ENCODE measurements around the gene KRT2.

Gene KRT2

GRCh38 chr12:52605542-52605941 is 46.5 kb downstream of the KRT2 start:
- Histone ChIP-seq H3K27ac (ENCODE audit: low read depth, low read length) (no peak overlapping the region), H3K9ac (ENCODE audit: low read length in 5 of 5) (no peak overlapping the region), H3K9me3 (ENCODE audit: control insufficient read depth in 5 of 5, low read length in 5 of 5) (no peaks in the 10 kb centered on the region), H3K36me3 (ENCODE audit: control insufficient read depth in 5 of 5, insufficient read depth in 5 of 5, low read length in 5 of 5) (no peaks in the 10 kb centered on the region), H3K4me3 (ENCODE audit: low read depth in 1 of 5, low read length in 5 of 5) (no peak overlapping the region), H3K4me1 (ENCODE audit: control insufficient read depth in 5 of 5, insufficient read depth in 5 of 5, low read length in 5 of 5) (peaks cover 0 to 3% (median 0%) of the 10 kb centered on the region in 5 donors), H3K27me3 (ENCODE audit: control insufficient read depth in 5 of 5, insufficient read depth in 4 of 5, low read length in 5 of 5) (peaks cover 20 to 39% (median 25%) of the 10 kb centered on the region in 5 donors)

DNA sequence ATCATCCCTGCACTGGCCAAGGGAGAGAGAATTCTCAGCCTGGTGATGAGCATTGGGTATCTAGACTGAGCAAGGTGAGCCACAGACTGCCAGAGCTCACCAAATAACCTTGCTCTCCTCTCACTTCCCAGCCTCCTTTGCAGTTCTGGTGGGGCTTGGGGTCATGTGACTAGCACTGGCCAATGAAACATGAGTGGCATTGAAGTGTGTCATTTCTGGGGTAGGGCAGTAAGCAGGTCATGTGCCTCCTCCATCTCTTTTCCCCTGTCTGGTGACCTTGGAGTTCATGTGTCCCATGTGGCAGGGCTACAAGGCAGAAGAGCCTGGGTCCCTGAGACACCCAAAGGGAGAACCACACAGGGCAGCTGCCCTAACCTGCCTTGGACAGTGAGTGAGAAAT is 47.2 kb downstream of the KRT2 start:
- no peaks in the 10 kb centered on the region for H3K36me3 ChIP-seq (ENCODE audit: control insufficient read depth in 5 of 5, insufficient read depth in 5 of 5, low read length in 5 of 5)
- no peak overlapping the region for H3K9ac ChIP-seq (ENCODE audit: low read length in 5 of 5)
- peaks cover 20 to 42% (median 28%) of the 10 kb centered on the region in 5 donors for H3K27me3 ChIP-seq (ENCODE audit: control insufficient read depth in 5 of 5, insufficient read depth in 4 of 5, low read length in 5 of 5)
- peaks cover 0 to 3% (median 0%) of the 10 kb centered on the region in 5 donors for H3K4me1 ChIP-seq (ENCODE audit: control insufficient read depth in 5 of 5, insufficient read depth in 5 of 5, low read length in 5 of 5)
- no peak overlapping the region for H3K27ac ChIP-seq (ENCODE audit: low read depth, low read length)
- no peaks in the 10 kb centered on the region for H3K9me3 ChIP-seq (ENCODE audit: control insufficient read depth in 5 of 5, low read length in 5 of 5)
- no peak overlapping the region for H3K4me3 ChIP-seq (ENCODE audit: low read depth in 1 of 5, low read length in 5 of 5)

- H3K27ac ChIP-seq (ENCODE audit: low read depth, low read length), result no peak overlapping the region
- no peak overlapping the region for H3K9ac ChIP-seq (ENCODE audit: low read length in 5 of 5)
- no peaks in the 10 kb centered on the region for H3K36me3 ChIP-seq (ENCODE audit: control insufficient read depth in 5 of 5, insufficient read depth in 5 of 5, low read length in 5 of 5)
- H3K4me1 ChIP-seq (ENCODE audit: control insufficient read depth in 5 of 5, insufficient read depth in 5 of 5, low read length in 5 of 5), result peaks cover 0 to under 1% (median 0%) of the 10 kb centered on the region in 5 donors
- peaks cover 16 to 44% (median 29%) of the 10 kb centered on the region in 5 donors for H3K27me3 ChIP-seq (ENCODE audit: control insufficient read depth in 5 of 5, insufficient read depth in 4 of 5, low read length in 5 of 5)
- no peaks in the 10 kb centered on the region for H3K9me3 ChIP-seq (ENCODE audit: control insufficient read depth in 5 of 5, low read length in 5 of 5)
- no peak overlapping the region for H3K4me3 ChIP-seq (ENCODE audit: low read depth in 1 of 5, low read length in 5 of 5)
Measured at GRCh38 chr12:52603314-52603713, 48.7 kb downstream of the KRT2 start.

DNA sequence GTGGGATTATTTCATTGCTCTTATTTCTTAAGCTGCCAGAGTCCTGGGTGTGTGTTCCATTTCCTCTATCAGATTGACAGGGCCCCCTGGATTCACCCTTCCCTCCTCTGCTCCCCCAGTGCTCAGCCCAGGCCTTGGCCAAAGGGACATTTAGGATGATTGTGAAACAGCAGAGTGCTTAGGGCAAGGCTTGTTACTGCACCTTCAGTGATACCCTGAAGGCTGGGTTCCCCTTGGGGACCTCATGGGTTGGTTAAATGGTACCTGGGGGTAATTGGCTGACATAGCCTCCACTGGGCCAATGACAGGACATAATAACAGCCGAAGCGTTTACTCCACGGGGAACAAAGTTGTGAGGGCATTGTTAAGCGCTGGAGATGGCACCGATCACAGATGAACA is 49.5 kb downstream of the KRT2 start:
- H3K9ac ChIP-seq (ENCODE audit: low read length in 5 of 5), result no peak overlapping the region
- no peaks in the 10 kb centered on the region for H3K36me3 ChIP-seq (ENCODE audit: control insufficient read depth in 5 of 5, insufficient read depth in 5 of 5, low read length in 5 of 5)
- H3K27ac ChIP-seq (ENCODE audit: low read depth, low read length), result no peak overlapping the region
- H3K27me3 ChIP-seq (ENCODE audit: control insufficient read depth in 5 of 5, insufficient read depth in 4 of 5, low read length in 5 of 5), result peaks cover 16 to 42% (median 29%) of the 10 kb centered on the region in 5 donors
- H3K4me3 ChIP-seq (ENCODE audit: low read depth in 1 of 5, low read length in 5 of 5), result no peak overlapping the region
- H3K4me1 ChIP-seq (ENCODE audit: control insufficient read depth in 5 of 5, insufficient read depth in 5 of 5, low read length in 5 of 5), result no peaks in the 10 kb centered on the region
- H3K9me3 ChIP-seq (ENCODE audit: control insufficient read depth in 5 of 5, low read length in 5 of 5), result no peaks in the 10 kb centered on the region

DNA sequence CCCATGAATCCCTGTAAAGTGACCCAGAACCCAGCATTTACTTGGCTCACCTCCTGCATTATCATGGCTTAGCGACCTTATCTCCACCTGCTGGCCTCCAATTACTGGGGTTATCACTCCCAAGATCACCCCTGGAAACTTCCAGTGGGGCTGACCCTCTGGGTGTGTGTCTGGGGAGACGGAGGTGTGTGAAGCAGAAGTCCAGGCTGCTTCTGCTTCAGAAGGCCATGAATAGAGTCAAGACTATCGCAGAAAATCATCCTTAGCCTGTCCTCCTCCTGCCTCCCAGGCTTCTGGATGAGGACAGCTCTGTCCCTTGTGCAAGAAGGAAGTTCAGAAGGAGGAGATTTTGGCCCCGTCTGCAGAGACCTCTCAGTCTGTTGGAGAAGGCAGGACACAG is 50.3 kb downstream of the KRT2 start:
- H3K4me3 ChIP-seq (ENCODE audit: low read depth in 1 of 5, low read length in 5 of 5), result no peak overlapping the region
- no peaks in the 10 kb centered on the region for H3K36me3 ChIP-seq (ENCODE audit: control insufficient read depth in 5 of 5, insufficient read depth in 5 of 5, low read length in 5 of 5)
- no peak overlapping the region for H3K9ac ChIP-seq (ENCODE audit: low read length in 5 of 5)
- H3K9me3 ChIP-seq (ENCODE audit: control insufficient read depth in 5 of 5, low read length in 5 of 5), result no peaks in the 10 kb centered on the region
- peaks cover 16 to 42% (median 27%) of the 10 kb centered on the region in 5 donors for H3K27me3 ChIP-seq (ENCODE audit: control insufficient read depth in 5 of 5, insufficient read depth in 4 of 5, low read length in 5 of 5)
- H3K4me1 ChIP-seq (ENCODE audit: control insufficient read depth in 5 of 5, insufficient read depth in 5 of 5, low read length in 5 of 5), result no peaks in the 10 kb centered on the region
- H3K27ac ChIP-seq (ENCODE audit: low read depth, low read length), result no peak overlapping the region

GRCh38 chr12:52600941-52601481 is 51.0 kb downstream of the KRT2 start, which contains the start of gene KRT72:
Gene KRT72 (minus strand): TSS chr12:52601463. CDS start chr12:52601452, 11 bp downstream.
- Histone ChIP-seq H3K36me3 (ENCODE audit: control insufficient read depth in 5 of 5, insufficient read depth in 5 of 5, low read length in 5 of 5) (no peaks in the 10 kb centered on the region), H3K27me3 (ENCODE audit: control insufficient read depth in 5 of 5, insufficient read depth in 4 of 5, low read length in 5 of 5) (peaks cover 16 to 42% (median 27%) of the 10 kb centered on the region in 5 donors), H3K4me1 (ENCODE audit: control insufficient read depth in 5 of 5, insufficient read depth in 5 of 5, low read length in 5 of 5) (no peaks in the 10 kb centered on the region), H3K9me3 (ENCODE audit: control insufficient read depth in 5 of 5, low read length in 5 of 5) (no peaks in the 10 kb centered on the region), H3K27ac (ENCODE audit: low read depth, low read length) (no peak within 1 kb of the TSS), H3K9ac (ENCODE audit: low read length in 5 of 5) (no peak within 1 kb of the TSS), H3K4me3 (ENCODE audit: low read depth in 1 of 5, low read length in 5 of 5) (no peak within 1 kb of the TSS)

GRCh38 chr12:52600475-52600874 is 51.5 kb downstream of the KRT2 start:
- Histone ChIP-seq H3K36me3 (ENCODE audit: control insufficient read depth in 5 of 5, insufficient read depth in 5 of 5, low read length in 5 of 5) (no peaks in the 10 kb centered on the region), H3K4me1 (ENCODE audit: control insufficient read depth in 5 of 5, insufficient read depth in 5 of 5, low read length in 5 of 5) (no peaks in the 10 kb centered on the region), H3K27ac (ENCODE audit: low read depth, low read length) (no peak overlapping the region), H3K9me3 (ENCODE audit: control insufficient read depth in 5 of 5, low read length in 5 of 5) (no peaks in the 10 kb centered on the region), H3K9ac (ENCODE audit: low read length in 5 of 5) (no peak overlapping the region), H3K27me3 (ENCODE audit: control insufficient read depth in 5 of 5, insufficient read depth in 4 of 5, low read length in 5 of 5) (peaks cover 16 to 42% (median 27%) of the 10 kb centered on the region in 5 donors), H3K4me3 (ENCODE audit: low read depth in 1 of 5, low read length in 5 of 5) (no peak overlapping the region)

GRCh38 chr12:52600071-52600470 is 51.9 kb downstream of the KRT2 start:
- H3K4me1 ChIP-seq (ENCODE audit: control insufficient read depth in 5 of 5, insufficient read depth in 5 of 5, low read length in 5 of 5), result no peaks in the 10 kb centered on the region
- H3K27me3 ChIP-seq (ENCODE audit: control insufficient read depth in 5 of 5, insufficient read depth in 4 of 5, low read length in 5 of 5), result peaks cover 16 to 41% (median 27%) of the 10 kb centered on the region in 5 donors

GRCh38 chr12:52598966-52599365 is 53.0 kb downstream of the KRT2 start:
- Histone ChIP-seq H3K27me3 (ENCODE audit: control insufficient read depth in 5 of 5, insufficient read depth in 4 of 5, low read length in 5 of 5) (peaks cover 16 to 35% (median 27%) of the 10 kb centered on the region in 5 donors), H3K36me3 (ENCODE audit: control insufficient read depth in 5 of 5, insufficient read depth in 5 of 5, low read length in 5 of 5) (no peaks in the 10 kb centered on the region), H3K4me1 (ENCODE audit: control insufficient read depth in 5 of 5, insufficient read depth in 5 of 5, low read length in 5 of 5) (no peaks in the 10 kb centered on the region), H3K4me3 (ENCODE audit: low read depth in 1 of 5, low read length in 5 of 5) (no peak overlapping the region), H3K9ac (ENCODE audit: low read length in 5 of 5) (no peak overlapping the region), H3K27ac (ENCODE audit: low read depth, low read length) (no peak overlapping the region), H3K9me3 (ENCODE audit: control insufficient read depth in 5 of 5, low read length in 5 of 5) (no peaks in the 10 kb centered on the region)

More at GRCh38 chr12:52600071-52600470, 51.9 kb downstream of the KRT2 start:
- H3K9ac ChIP-seq (ENCODE audit: low read length in 5 of 5), result no peak overlapping the region
- H3K4me3 ChIP-seq (ENCODE audit: low read depth in 1 of 5, low read length in 5 of 5), result no peak overlapping the region
- no peaks in the 10 kb centered on the region for H3K9me3 ChIP-seq (ENCODE audit: control insufficient read depth in 5 of 5, low read length in 5 of 5)
- no peaks in the 10 kb centered on the region for H3K36me3 ChIP-seq (ENCODE audit: control insufficient read depth in 5 of 5, insufficient read depth in 5 of 5, low read length in 5 of 5)
- H3K27ac ChIP-seq (ENCODE audit: low read depth, low read length), result no peak overlapping the region

Measured in subcutaneous abdominal adipose tissue (tissue), 5 donors.